Adipose tissue (tissue), 3 donors: ENCODE results near the gene DDR2. TPM values are rescaled to one million over a fixed set of nuclear protein-coding genes. Genes with fewer than 3 reads are reported as not detected.
"Not testable (repeated sequence)": the region's sequence is repeated elsewhere in the genome, so short reads cannot be mapped to it uniquely, and the experiment has no call there.

Experiments
- H3K27ac ChIP-seq: one replicate; pipeline ENCODE4 v1.5.1; 2013; ENCODE audit warnings: low read depth, low read length
- WGBS, 3 donors: extraction: QIAGEN DNeasy Blood & Tissue Kit; methylation state at CpG; one replicate each; pipeline ENCODE4 v1.1.7; 2013; 5-methylcytosine and 5-hydroxymethylcytosine counted together
- polyA plus RNA-seq, 3 donors: library from polyadenylated mRNA; stranded (reverse); fragments of 200-250 nt; gene quantifications; one replicate each; pipeline ENCODE4 v1.2.3, GENCODE V29; 2013
- donor health status: healthy with polysubstance abuse.
- donor health status: Bipolar disorder and iron deficiency.
- donor health status: healthy.

DDR2 gene
- 100 to 1,000 TPM in 1 of 3 donors, 10 to 100 TPM in 1, 1 to 10 TPM in 1; 1.9 to 101 (median 26.4) TPM for polyA plus RNA-seq

- WGBS, 3 donors = 37 to 62% (median 41%) methylated on average over 4 of the region's 4 CpGs
- H3K27ac ChIP-seq = no peak within 1 kb of the TSS
Observed at GRCh38 chr1:162632217-162632666, at the start of gene DDR2. TSS of gene DDR2 (plus strand) at chr1:162632464. CDS start at chr1:162719064, 86,600 bp downstream.

- H3K27ac ChIP-seq = not testable (repeated sequence)
- WGBS, 3 donors = 93 to 100% (median 97%) methylated on average over 6 of the region's 6 CpGs
Observed at GRCh38 chr1:162582901-162583300, 49.4 kb upstream of the DDR2 start.

GRCh38 chr1:162585101-162585500 lies 47.2 kb upstream of the DDR2 start:
- 58 to 95% (median 92%) methylated on average over 4 of the region's 4 CpGs for WGBS, 3 donors

GRCh38 chr1:162587347-162587746 lies 44.9 kb upstream of the DDR2 start:
- no peak overlapping the region for H3K27ac ChIP-seq
- 21 to 83% (median 77%) methylated on average over 6 of the region's 6 CpGs for WGBS, 3 donors

More at GRCh38 chr1:162585101-162585500, 47.2 kb upstream of the DDR2 start:
- H3K27ac ChIP-seq = not testable (repeated sequence)

- no peak overlapping the region for H3K27ac ChIP-seq
- 95 to 97% (median 97%) methylated on average over 5 of the region's 5 CpGs for WGBS, 3 donors
Observed at GRCh38 chr1:162587761-162588260, 44.5 kb upstream of the DDR2 start.

GRCh38 chr1:162590101-162590500 lies 42.2 kb upstream of the DDR2 start:
- 86 to 95% (median 91%) methylated on average over 3 of the region's 3 CpGs for WGBS, 3 donors

GRCh38 chr1:162590686-162591085 lies 41.6 kb upstream of the DDR2 start:
- 96 to 100% (median 98%) methylated on average over 2 of the region's 2 CpGs for WGBS, 3 donors

More at GRCh38 chr1:162590101-162590500, 42.2 kb upstream of the DDR2 start:
- no peak overlapping the region for H3K27ac ChIP-seq

GRCh38 chr1:162596514-162597170 lies 35.6 kb upstream of the DDR2 start:
- 58 to 90% (median 82%) methylated on average over 2 of the region's 2 CpGs for WGBS, 3 donors
- no peak overlapping the region for H3K27ac ChIP-seq

More at GRCh38 chr1:162590686-162591085, 41.6 kb upstream of the DDR2 start:
- H3K27ac ChIP-seq = no peak overlapping the region

GRCh38 chr1:162599451-162599850 lies 32.8 kb upstream of the DDR2 start:
- WGBS, 3 donors = 74 to 84% (median 81%) methylated on average over 1 of the region's 1 CpG
- H3K27ac ChIP-seq = no peak overlapping the region

GRCh38 chr1:162603117-162603516 lies 29.1 kb upstream of the DDR2 start:
- 94 to 98% (median 96%) methylated on average over 2 of the region's 2 CpGs for WGBS, 3 donors
- not testable (repeated sequence) for H3K27ac ChIP-seq

- 96 to 97% (median 97%) methylated on average over 3 of the region's 3 CpGs for WGBS, 3 donors
- no peak overlapping the region for H3K27ac ChIP-seq
Observed at GRCh38 chr1:162605225-162605927, 26.9 kb upstream of the DDR2 start.

- 81 to 92% (median 89%) methylated on average over 2 of the region's 2 CpGs for WGBS, 3 donors
- no peak overlapping the region for H3K27ac ChIP-seq
Observed at GRCh38 chr1:162609306-162609705, 23.0 kb upstream of the DDR2 start.

- H3K27ac ChIP-seq = no peak overlapping the region
- 40 to 46% (median 45%) methylated on average over 8 of the region's 8 CpGs for WGBS, 3 donors
Observed at GRCh38 chr1:162612606-162613400, 19.5 kb upstream of the DDR2 start.

- no peak overlapping the region for H3K27ac ChIP-seq
- 55 to 98% (median 93%) methylated on average over 1 of the region's 1 CpG for WGBS, 3 donors
Observed at GRCh38 chr1:162616848-162617247, 15.4 kb upstream of the DDR2 start.

GRCh38 chr1:162617513-162617912 lies 14.8 kb upstream of the DDR2 start:
- no peak overlapping the region for H3K27ac ChIP-seq
- WGBS, 3 donors = 95 to 100% (median 96%) methylated on average over 1 of the region's 1 CpG

GRCh38 chr1:162619076-162619475 lies 13.2 kb upstream of the DDR2 start:
- WGBS, 3 donors = 85 to 98% (median 91%) methylated on average over 3 of the region's 3 CpGs
- no peak overlapping the region for H3K27ac ChIP-seq

GRCh38 chr1:162621256-162621655 lies 11.0 kb upstream of the DDR2 start:
- H3K27ac ChIP-seq = no peak overlapping the region

- H3K27ac ChIP-seq = no peak overlapping the region
- WGBS, 3 donors = 60 to 68% (median 68%) methylated on average over 2 of the region's 2 CpGs
Observed at GRCh38 chr1:162625679-162626078, 6.6 kb upstream of the DDR2 start.

GRCh38 chr1:162626094-162626493 lies 6.2 kb upstream of the DDR2 start:
- WGBS, 3 donors = 44 to 67% (median 56%) methylated on average over 2 of the region's 2 CpGs
- no peak overlapping the region for H3K27ac ChIP-seq
